H1 (cell line): ENCODE data around the gene COPS9. TPM values are rescaled to one million over a fixed set of nuclear protein-coding genes. Genes with fewer than 3 reads are reported as not detected.

Experiments
- CTCF ChIA-PET: fragments of 300-600 bp; sonication (Branson Sonifier 250); formaldehyde crosslinking; loops from one replicate; lab custom pipeline; 2021; ENCODE audit not compliant: partially characterized antibody; lab: Charles Lee
- POLR2A ChIA-PET: fragments of 300-600 bp; sonication (Branson Sonifier 250); formaldehyde crosslinking; loops from one replicate; lab custom pipeline; 2021; ENCODE audit warnings: inconsistent platforms; ENCODE audit not compliant: partially characterized antibody; lab: Charles Lee
- DNase-seq, 2 experiments: peaks; one replicate each; pipeline versions ENCODE4 v3.0.0 to v3.0.0-alpha.2; 2010 to 2022; ENCODE audit warnings: low spot score in 2 of 2, low read depth in 1 of 2, mixed read lengths in 1 of 2
- FAIRE-seq: peaks from 2 replicates; lab custom pipeline; 2011; peaks lifted over from hg19 to GRCh38; lab: Jason Lieb, UNC
- H2AFZ ChIP-seq: 2 replicates; pipeline ENCODE4 v1.8.1; 2012; ENCODE audit warnings: low read length, inconsistent platforms
- H2AK5ac ChIP-seq: 2 replicates; pipeline ENCODE4 v1.6.1; 2013; ENCODE audit warnings: low read depth, low read length
- H2BK120ac ChIP-seq: replicated peaks from 2 replicates; pipeline ENCODE3; 2013; ENCODE audit warnings: low read depth, low read length, inconsistent platforms
- H2BK12ac ChIP-seq: 2 replicates; pipeline ENCODE4 v1.6.1; 2013; ENCODE audit warnings: low read depth, low read length
- H2BK15ac ChIP-seq: 2 replicates; pipeline ENCODE4 v1.6.1; 2013; ENCODE audit warnings: low read length
- H2BK20ac ChIP-seq: 2 replicates; pipeline ENCODE4 v1.6.1; 2013; ENCODE audit warnings: low read length
- H2BK5ac ChIP-seq: 2 replicates; pipeline ENCODE4 v1.6.1; 2013; ENCODE audit warnings: low read depth, low read length
- H3K14ac ChIP-seq: 2 replicates; pipeline ENCODE4 v1.6.1; 2013; ENCODE audit warnings: inconsistent platforms; ENCODE audit not compliant: insufficient read length
- H3K18ac ChIP-seq: 2 replicates; pipeline ENCODE4 v1.6.1; 2013; ENCODE audit warnings: low read length; ENCODE audit errors: extremely low read depth
- H3K23ac ChIP-seq: 2 replicates; pipeline ENCODE4 v1.6.1; 2013; ENCODE audit warnings: inconsistent platforms; ENCODE audit not compliant: insufficient read length
- H3K23me2 ChIP-seq: 2 replicates; pipeline ENCODE4 v1.6.1; 2013; ENCODE audit warnings: low read depth, low read length
- H3K27ac ChIP-seq: 2 replicates; pipeline ENCODE4 v1.6.1; 2011; ENCODE audit warnings: low read depth, low read length, inconsistent platforms
- H3K27me3 ChIP-seq, 4 experiments: replicated peaks in 1 of 4; 1 replicate in 1 of 4; 2 replicates in 3 of 4; pipeline versions ENCODE4 v1.6.1 to v1.8.1; 2011 to 2013; ENCODE audit warnings: low read length in 3 of 4, mild to moderate bottlenecking in 3 of 4, inconsistent platforms in 2 of 4, mixed read lengths in 2 of 4, moderate library complexity in 1 of 4; ENCODE audit not compliant: control insufficient read depth in 3 of 4, insufficient read depth in 3 of 4; ENCODE audit errors: extremely low read depth in 1 of 4
- H3K36me3 ChIP-seq, 4 experiments: 2 replicates each; pipeline versions ENCODE4 v1.6.1 to v1.8.1; 2011 to 2013; ENCODE audit warnings: mild to moderate bottlenecking in 4 of 4, low read length in 3 of 4, moderate library complexity in 2 of 4, control low read depth in 1 of 4, inconsistent platforms in 1 of 4; ENCODE audit not compliant: insufficient read depth in 4 of 4, control insufficient read depth in 2 of 4
- H3K4ac ChIP-seq: replicated peaks from 2 replicates; pipeline ENCODE3; 2013; ENCODE audit warnings: low read length, low read depth, mixed read lengths, inconsistent platforms; ENCODE audit not compliant: insufficient read length
- H3K4me1 ChIP-seq, 4 experiments: replicated peaks in 1 of 4; 1 replicate in 1 of 4; 2 replicates in 3 of 4; pipeline versions ENCODE4 v1.6.1 to v1.8.1; 2011 to 2013; ENCODE audit warnings: low read length in 3 of 4, inconsistent platforms in 2 of 4, mixed read lengths in 1 of 4; ENCODE audit not compliant: insufficient read depth in 4 of 4, control insufficient read depth in 3 of 4
- H3K4me2 ChIP-seq, 2 experiments: 2 replicates each; pipeline versions ENCODE4 v1.6.1 to v1.8.1; 2011 to 2013; ENCODE audit warnings: low read depth in 2 of 2, low read length in 2 of 2, control low read depth in 1 of 2, inconsistent platforms in 1 of 2, mild to moderate bottlenecking in 1 of 2; ENCODE audit not compliant: insufficient read depth in 1 of 2
- H3K4me3 ChIP-seq, 4 experiments: fragments of 200-600, 300-600 bp in 1 of 4; sonication (generic), shearing (Covaris generic), sonication (Bioruptor Twin) in 1 of 4; 2 replicates each; pipeline versions ENCODE4 v1.5.1 to v1.8.1; 2011 to 2016; ENCODE audit warnings: low read length in 4 of 4, low read depth in 3 of 4, control low read depth in 2 of 4, inconsistent platforms in 2 of 4, mild to moderate bottlenecking in 2 of 4, mixed read lengths in 1 of 4, moderate library complexity in 1 of 4; ENCODE audit not compliant: insufficient read depth in 2 of 4; ENCODE audit errors: extremely low read depth in 1 of 4
- H3K56ac ChIP-seq: replicated peaks from 2 replicates; pipeline ENCODE3; 2013; ENCODE audit warnings: low read depth, mild to moderate bottlenecking, mixed read lengths, low read length, inconsistent platforms; ENCODE audit not compliant: insufficient read length
- H3K79me1 ChIP-seq: 2 replicates; pipeline ENCODE4 v1.6.1; 2013; ENCODE audit warnings: low read depth, low read length, control low read depth
- H3K79me2 ChIP-seq, 2 experiments: 2 replicates each; pipeline versions ENCODE4 v1.6.1 to v1.8.1; 2012 to 2013; ENCODE audit warnings: low read length in 2 of 2, mild to moderate bottlenecking in 2 of 2, inconsistent platforms in 1 of 2; ENCODE audit not compliant: insufficient read depth in 2 of 2, control insufficient read depth in 1 of 2
- H3K9ac ChIP-seq, 4 experiments: replicated peaks in 1 of 4; 1 replicate in 1 of 4; 2 replicates in 3 of 4; pipeline versions ENCODE4 v1.6.1 to v1.8.1; 2011 to 2013; ENCODE audit warnings: low read depth in 3 of 4, low read length in 3 of 4, control low read depth in 2 of 4, mild to moderate bottlenecking in 2 of 4, moderate library complexity in 2 of 4, inconsistent platforms in 1 of 4; ENCODE audit errors: extremely low read depth in 1 of 4
- H3K9me3 ChIP-seq, 2 experiments: 2 replicates each; pipeline versions ENCODE4 v1.6.1 to v1.8.1; 2012 to 2013; ENCODE audit warnings: mild to moderate bottlenecking in 2 of 2, moderate library complexity in 2 of 2, control low read depth in 1 of 2, inconsistent platforms in 1 of 2, low read depth in 1 of 2, low read length in 1 of 2, mixed read lengths in 1 of 2; ENCODE audit not compliant: insufficient read depth in 2 of 2
- H4K20me1 ChIP-seq, 2 experiments: replicated peaks in 1 of 2; 2 replicates each; pipeline versions ENCODE3 to v1.8.1; 2011 to 2013; ENCODE audit warnings: inconsistent platforms in 2 of 2, low read length in 2 of 2, mild to moderate bottlenecking in 1 of 2; ENCODE audit not compliant: insufficient read depth in 2 of 2, control insufficient read depth in 1 of 2
- H4K5ac ChIP-seq: 2 replicates; pipeline ENCODE4 v1.6.1; 2013; ENCODE audit warnings: low read length, low read depth, mixed read lengths, inconsistent platforms; ENCODE audit not compliant: insufficient read length
- H4K8ac ChIP-seq: 2 replicates; pipeline ENCODE4 v1.8.0; 2013; ENCODE audit warnings: mild to moderate bottlenecking, moderate library complexity, low read length, inconsistent platforms; ENCODE audit not compliant: insufficient read depth; ENCODE audit errors: extremely low read depth
- H4K91ac ChIP-seq: replicated peaks from 2 replicates; pipeline ENCODE3; 2013; ENCODE audit warnings: low read length, mixed read lengths, inconsistent platforms; ENCODE audit not compliant: insufficient read length
- CBX5 ChIP-seq: fragments of 300-800, 300-1000 bp; sonication (generic); IDR thresholded peaks from 2 replicates; pipeline ENCODE4 v1.7.1; 2016; ENCODE audit warnings: antibody characterized with exemption, low read length, low read depth
- CREB1 ChIP-seq: IDR thresholded peaks from 2 replicates; pipeline ENCODE4 v1.6.1; 2012; ENCODE audit warnings: inconsistent platforms
- EZH2 ChIP-seq: fragments of 200-600 bp; sonication (generic); IDR thresholded peaks from 2 replicates; pipeline ENCODE4 v1.7.1; 2012; ENCODE audit warnings: low read depth, mild to moderate bottlenecking, moderate library complexity, low read length, inconsistent platforms; ENCODE audit not compliant: severe bottlenecking
- JUND ChIP-seq: IDR thresholded peaks from 2 replicates; pipeline ENCODE4 v1.6.1; 2011; ENCODE audit warnings: mild to moderate bottlenecking, improper control_type of control experiment, low read length
- NANOG ChIP-seq: IDR thresholded peaks from 2 replicates; pipeline ENCODE4 v1.6.1; 2011; ENCODE audit warnings: low read length, low read depth, mild to moderate bottlenecking, inconsistent platforms; ENCODE audit not compliant: insufficient read depth, poor library complexity, severe bottlenecking
- PHF8 ChIP-seq: fragments of 200-600 bp; sonication (generic); conservative IDR thresholded peaks from 2 replicates; pipeline ENCODE4 v1.7.1; 2012; ENCODE audit warnings: low read depth, mild to moderate bottlenecking, inconsistent platforms, low read length, moderate library complexity
- RAD21 ChIP-seq, 2 experiments: IDR thresholded peaks in 1 of 2; conservative IDR thresholded peaks in 1 of 2; 2 replicates each; pipeline ENCODE4 v1.6.1; 2011; ENCODE audit warnings: low read depth in 2 of 2, low read length in 2 of 2, improper control_type of control experiment in 1 of 2, inconsistent platforms in 1 of 2, mild to moderate bottlenecking in 1 of 2, moderate library complexity in 1 of 2
- RXRA ChIP-seq: IDR thresholded peaks from 2 replicates; pipeline ENCODE4 v1.6.1; 2011; ENCODE audit warnings: low read depth, mild to moderate bottlenecking, low read length, moderate library complexity; ENCODE audit not compliant: insufficient read depth
- SAP30 ChIP-seq: fragments of 300-600 bp; sonication (generic); IDR thresholded peaks from 2 replicates; pipeline ENCODE4 v1.7.1; 2012; ENCODE audit warnings: low read length, moderate library complexity, mild to moderate bottlenecking, inconsistent platforms; ENCODE audit not compliant: insufficient read depth, insufficient replicate concordance
- TAF7 ChIP-seq: optimal IDR thresholded peaks from 2 replicates; pipeline ENCODE3; 2011; ENCODE audit warnings: low read depth, mild to moderate bottlenecking, inconsistent platforms, low read length, moderate library complexity, borderline replicate concordance
- WGBS, 2 experiments: shearing (Covaris generic) in 1 of 2; methylation state at CpG; one replicate each; pipeline versions ENCODE4 v1.1.6 to v1.1.7; 2013 to 2015; ENCODE audit warnings: low lambda C conversion rate in 2 of 2, mixed read lengths in 2 of 2, inconsistent platforms in 1 of 2, low coverage in 1 of 2, missing lambda C conversion rate in 1 of 2; ENCODE audit not compliant: insufficient replicate concordance in 2 of 2, insufficient coverage in 1 of 2, insufficient read length in 1 of 2; ENCODE audit errors: extremely low coverage in 1 of 2, missing lambda C conversion rate in 1 of 2; 5-methylcytosine and 5-hydroxymethylcytosine counted together
- polyA plus RNA-seq, 7 experiments: library from polyadenylated mRNA; depleted of rRNA in 3 of 7; stranded (reverse) in 5 of 7; unstranded in 2 of 7; fragments of >200 nt in 5 of 7; fragments of 200-250 nt in 2 of 7; gene quantifications; 1 replicate in 5 of 7; 2 replicates in 1 of 7; 4 replicates in 1 of 7; pipeline versions ENCODE4 v1.2.1 to v1.2.3, GENCODE V29; 2011 to 2013; ENCODE audit warnings: missing spikeins in 2 of 7, mixed read lengths in 2 of 7
- total RNA-seq: library from RNA; stranded (reverse); fragmentation: NEBNext Ultra II Directional; extraction: Animal tissue kit (Norgen Biotek cat#: 25700); gene quantifications from 2 replicates; pipeline ENCODE4 v1.2.1, GENCODE V29; 2021
- TF ChIP-seq, protein P1 (sequence below): IDR thresholded peaks from 2 replicates; pipeline ENCODE4 v1.6.1; 2012; ENCODE audit warnings: low read length, inconsistent platforms

COPS9 gene
- total and polyA plus RNA-seq, 2 of the 8 experiments (the other 6 are each of a cell fraction or from before 2014, with no cell fraction given), result 154 to 234 TPM

DNA sequence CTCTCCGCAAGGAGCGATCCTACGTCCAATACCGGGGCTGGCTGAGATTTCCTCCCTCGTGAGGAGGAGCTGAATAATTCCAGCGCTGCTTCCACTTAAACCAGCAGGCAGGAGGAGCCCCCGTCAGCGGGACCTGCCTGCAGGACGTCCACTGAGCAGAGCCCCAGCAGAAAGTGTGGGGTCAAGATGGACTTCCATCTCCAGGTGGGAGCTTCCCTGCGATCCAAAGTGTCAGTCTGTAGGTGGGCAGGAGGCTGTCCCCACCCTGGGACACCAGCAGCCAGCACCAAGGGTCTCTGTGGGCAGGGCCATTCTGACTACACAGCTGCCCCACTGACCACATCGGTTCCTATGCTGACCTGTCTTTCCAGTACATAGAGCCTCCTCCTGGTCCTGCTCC, 4.8 kb upstream of the COPS9 start:
- CTCF ChIA-PET, result no interaction called here
- Histone ChIP-seq H3K23ac (no peak overlapping the region), H3K4ac (no peak overlapping the region), H2AFZ (no peak overlapping the region), H3K18ac (no peak overlapping the region), H3K4me2 (no peak overlapping the region), H3K14ac (no peak overlapping the region), H3K27me3 (peaks cover 0 to 8% (median 6%) of the 10 kb centered on the region in 4 experiments; a peak in 5 of 7 replicates), H3K27ac (no peak overlapping the region), H2BK12ac (no peak overlapping the region), H4K20me1 (no peaks in the 10 kb centered on the region), H3K9me3 (no peaks in the 10 kb centered on the region), H3K4me3 (no peak overlapping the region), H3K56ac (no peak overlapping the region), H2BK15ac (no peak overlapping the region), H3K79me1 (no peaks in the 10 kb centered on the region), H3K9ac (no peak overlapping the region), H4K5ac (no peak overlapping the region), H2BK20ac (no peak overlapping the region), H2AK5ac (no peak overlapping the region), H3K23me2 (peaks cover 6% of the 10 kb centered on the region; the same call in 1 of the 2 replicates), H3K4me1 (peaks cover 0 to 19% (median 11%) of the 10 kb centered on the region in 4 experiments; a peak in 6 of 7 replicates), H2BK5ac (no peak overlapping the region), H2BK120ac (no peak overlapping the region), H4K8ac (peak overlapping the region; percentile 84; the same call in 1 of the 2 replicates), H4K91ac (no peak overlapping the region), H3K79me2 (peaks cover 0 to 1% of the 10 kb centered on the region in 2 experiments; a peak in 2 of 4 replicates), H3K36me3 (no peaks in the 10 kb centered on the region; a peak in 1 of 8 replicates)
- POLR2A ChIA-PET, result interaction anchor here (0.7 kb wide), 1 partner anchor 9 kb away, joined by 5 read pairs; no protein-coding TSS in a partner anchor
- FAIRE-seq, result no peak
- WGBS, 2 experiments, result 88% methylated on average over 11 of the region's 11 CpGs; no CpG with 5 or more reads in 1 of the 2 experiments
- no peak for DNase-seq
- no peak for TF ChIP-seq CREB1
- no peak for TF ChIP-seq NANOG
- no peak for TF ChIP-seq RAD21 (IDR thresholded peaks at IDR 0.05 in 1 of 2, conservative IDR thresholded peaks at IDR 0.05 in 1 of 2; ENCODE audit: low read depth in 2 of 2, low read length in 2 of 2)
- TF ChIP-seq EZH2, result no peak
- TF ChIP-seq CBX5, result no peak
- no peak for TF ChIP-seq SAP30
- TF ChIP-seq, protein P1, sequence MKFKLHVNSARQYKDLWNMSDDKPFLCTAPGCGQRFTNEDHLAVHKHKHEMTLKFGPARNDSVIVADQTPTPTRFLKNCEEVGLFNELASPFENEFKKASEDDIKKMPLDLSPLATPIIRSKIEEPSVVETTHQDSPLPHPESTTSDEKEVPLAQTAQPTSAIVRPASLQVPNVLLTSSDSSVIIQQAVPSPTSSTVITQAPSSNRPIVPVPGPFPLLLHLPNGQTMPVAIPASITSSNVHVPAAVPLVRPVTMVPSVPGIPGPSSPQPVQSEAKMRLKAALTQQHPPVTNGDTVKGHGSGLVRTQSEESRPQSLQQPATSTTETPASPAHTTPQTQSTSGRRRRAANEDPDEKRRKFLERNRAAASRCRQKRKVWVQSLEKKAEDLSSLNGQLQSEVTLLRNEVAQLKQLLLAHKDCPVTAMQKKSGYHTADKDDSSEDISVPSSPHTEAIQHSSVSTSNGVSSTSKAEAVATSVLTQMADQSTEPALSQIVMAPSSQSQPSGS, result no peak
- TF ChIP-seq JUND, result no peak
- TF ChIP-seq RXRA, result no peak
- no peak for TF ChIP-seq TAF7
- no peak for TF ChIP-seq PHF8
